Measurements from ENCODE around the gene RAB31. TPM values are rescaled to one million over a fixed set of nuclear protein-coding genes. Genes with fewer than 3 reads are reported as not detected.

Gene RAB31
- total RNA-seq, 4 donors from 2014 or later: 24.5 to 91.6 (median 70.2) TPM

DNA sequence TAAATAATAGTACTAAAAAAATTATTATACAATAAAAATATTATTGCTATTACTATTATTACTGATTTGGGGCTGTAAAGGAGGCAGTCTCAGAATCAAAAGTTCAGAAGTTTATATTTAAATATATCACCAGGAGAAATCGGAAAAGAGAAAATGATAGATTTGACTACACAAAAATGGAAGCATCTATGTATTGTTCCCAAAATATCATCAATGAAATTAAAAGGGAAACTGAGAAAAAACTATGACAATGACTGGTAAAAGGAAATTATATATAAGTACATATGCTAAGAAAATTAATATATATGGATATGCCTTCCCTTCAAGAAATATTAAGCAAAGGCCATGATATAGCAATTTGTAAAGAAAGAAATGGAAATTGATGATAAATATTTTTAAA, 170.0 kb downstream of the RAB31 start:
- TF ChIP-seq CTCF (IDR thresholded peaks at IDR 0.05; ENCODE audit: low read depth): no peak

DNA sequence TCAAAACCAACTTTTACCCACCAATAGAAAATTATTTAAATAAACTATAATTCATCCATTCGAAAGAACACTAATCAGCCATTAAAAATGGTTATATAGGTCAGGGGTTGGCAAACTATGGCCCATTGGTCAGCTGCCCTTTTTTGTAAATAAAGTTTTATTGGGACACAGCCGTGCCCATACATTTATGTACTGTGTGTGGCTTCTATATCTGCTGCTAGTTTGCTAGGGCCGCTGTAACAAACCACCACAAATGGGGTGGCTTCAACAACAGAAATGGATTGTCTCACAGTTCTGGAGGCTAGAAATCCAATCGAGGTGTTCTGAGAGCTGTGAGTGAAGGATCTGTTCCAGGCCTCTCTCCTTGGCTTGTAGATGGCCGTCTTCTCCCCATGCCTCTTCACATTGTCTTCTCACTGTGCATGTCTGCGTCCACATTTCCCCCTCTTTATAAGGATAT, 170.7 kb downstream of the RAB31 start:
- TF ChIP-seq CTCF (IDR thresholded peaks at IDR 0.05; ENCODE audit: low read depth): no peak

DNA sequence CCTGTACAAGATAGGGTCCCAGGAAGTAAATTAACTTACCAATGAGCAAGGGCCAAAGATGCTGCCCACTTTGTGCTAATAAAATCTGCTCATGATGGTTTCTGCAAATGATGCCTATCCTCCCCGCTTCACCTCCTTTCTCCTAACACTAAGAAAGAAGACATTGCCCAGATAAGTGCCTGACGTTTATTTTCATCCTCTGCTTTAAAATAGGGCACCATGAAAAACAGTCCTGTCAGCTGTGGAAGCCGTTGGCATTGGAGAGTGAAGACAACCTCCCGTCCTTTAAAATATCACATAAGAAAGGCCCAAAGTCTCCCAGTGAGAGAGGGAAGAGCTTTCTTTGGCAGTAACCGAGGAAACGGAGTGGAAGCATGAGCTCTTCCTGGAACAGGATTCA, 176.0 kb downstream of the RAB31 start:
- no peak for TF ChIP-seq CTCF (IDR thresholded peaks at IDR 0.05; ENCODE audit: low read depth)

GRCh38 chr18:9884532-9885140, 176.5 kb downstream of the RAB31 start:
- no peak for TF ChIP-seq CTCF (IDR thresholded peaks at IDR 0.05; ENCODE audit: low read depth)

GRCh38 chr18:9885170-9886004, 177.3 kb downstream of the RAB31 start, which contains the start of gene TXNDC2:
TSS of gene TXNDC2 (plus strand) at chr18:9885973. CDS start at chr18:9886681, 708 bp downstream.
- TF ChIP-seq CTCF (IDR thresholded peaks at IDR 0.05; ENCODE audit: low read depth): no peak

DNA sequence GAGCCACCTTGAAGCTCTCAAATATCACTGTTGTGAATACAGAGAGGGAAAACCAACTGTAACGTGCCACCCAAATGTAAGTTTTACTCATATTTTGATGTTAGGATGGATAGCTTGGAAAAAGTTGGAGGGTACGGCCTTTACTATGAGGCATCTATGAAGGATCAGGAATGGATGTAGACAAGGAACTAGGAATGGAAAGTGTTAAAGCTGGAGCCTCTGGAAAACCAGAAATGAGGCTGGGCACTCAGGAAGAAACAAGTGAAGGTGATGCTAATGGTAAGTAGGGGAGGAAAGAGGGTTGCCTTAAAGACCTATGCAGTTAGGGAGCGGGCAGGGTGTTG, 177.9 kb downstream of the RAB31 start:
- no peak for TF ChIP-seq CTCF (IDR thresholded peaks at IDR 0.05; ENCODE audit: low read depth)

DNA sequence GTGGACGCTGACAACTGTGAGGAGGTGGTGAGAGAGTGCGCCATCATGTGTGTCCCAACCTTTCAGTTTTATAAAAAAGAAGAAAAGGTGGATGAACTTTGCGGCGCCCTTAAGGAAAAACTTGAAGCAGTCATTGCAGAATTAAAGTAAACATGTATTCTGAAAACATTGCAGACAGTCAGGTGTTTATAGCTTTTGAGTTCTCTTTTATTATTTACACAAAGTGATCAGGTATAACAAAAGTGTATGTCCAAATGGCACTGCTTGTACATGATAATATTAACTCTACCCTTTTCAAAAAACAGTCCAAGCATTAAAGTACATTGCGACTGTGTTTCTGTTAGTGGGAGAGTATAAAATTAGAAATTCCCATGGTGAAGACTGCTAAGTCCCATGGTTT, 179.9 kb downstream of the RAB31 start:
- TF ChIP-seq CTCF (IDR thresholded peaks at IDR 0.05; ENCODE audit: low read depth): no peak
